Esophagus muscularis mucosa (tissue), 4 donors: Measurements from ENCODE around the gene TAF6.

Experiments
- EP300 ChIP-seq: sonication (generic); formaldehyde crosslinking; IDR thresholded peaks from one replicate; pipeline ENCODE4 v1.6.1; 2017; ENCODE audit warnings: antibody characterized with exemption
- POLR2A ChIP-seq: fragments of 450-650 bp; IDR thresholded peaks from one replicate; pipeline ENCODE4 v1.6.1; 2017; ENCODE audit warnings: antibody characterized with exemption, moderate library complexity, mild to moderate bottlenecking, low read depth
- TF ChIP-seq, protein P1 (sequence below), 3 experiments: fragments of 200-600 bp in 2 of 3; fragments of 450-650 bp in 1 of 3; sonication (generic) in 2 of 3; IDR thresholded peaks; one replicate each; pipeline ENCODE4 v1.5.1; 2017 to 2019; ENCODE audit warnings: antibody characterized with exemption in 3 of 3, mild to moderate bottlenecking in 2 of 3, moderate library complexity in 1 of 3

- TF ChIP-seq, protein P1, sequence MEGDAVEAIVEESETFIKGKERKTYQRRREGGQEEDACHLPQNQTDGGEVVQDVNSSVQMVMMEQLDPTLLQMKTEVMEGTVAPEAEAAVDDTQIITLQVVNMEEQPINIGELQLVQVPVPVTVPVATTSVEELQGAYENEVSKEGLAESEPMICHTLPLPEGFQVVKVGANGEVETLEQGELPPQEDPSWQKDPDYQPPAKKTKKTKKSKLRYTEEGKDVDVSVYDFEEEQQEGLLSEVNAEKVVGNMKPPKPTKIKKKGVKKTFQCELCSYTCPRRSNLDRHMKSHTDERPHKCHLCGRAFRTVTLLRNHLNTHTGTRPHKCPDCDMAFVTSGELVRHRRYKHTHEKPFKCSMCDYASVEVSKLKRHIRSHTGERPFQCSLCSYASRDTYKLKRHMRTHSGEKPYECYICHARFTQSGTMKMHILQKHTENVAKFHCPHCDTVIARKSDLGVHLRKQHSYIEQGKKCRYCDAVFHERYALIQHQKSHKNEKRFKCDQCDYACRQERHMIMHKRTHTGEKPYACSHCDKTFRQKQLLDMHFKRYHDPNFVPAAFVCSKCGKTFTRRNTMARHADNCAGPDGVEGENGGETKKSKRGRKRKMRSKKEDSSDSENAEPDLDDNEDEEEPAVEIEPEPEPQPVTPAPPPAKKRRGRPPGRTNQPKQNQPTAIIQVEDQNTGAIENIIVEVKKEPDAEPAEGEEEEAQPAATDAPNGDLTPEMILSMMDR (IDR thresholded peaks at IDR 0.05) = peak; percentile 74 to 80 (median 75)
- TF ChIP-seq EP300 (no peak), POLR2A (no peak)
Observed at GRCh38 chr7:100132697-100133151, 13.6 kb upstream of the TAF6 start.
